SU-DHL-6 (cell line): ENCODE results near the gene FAIM2.

Source experiments
- CTCF ChIP-seq: fragments of 200-600 bp; sonication (generic); IDR thresholded peaks from one replicate; pipeline ENCODE4 v1.5.1; 2017; ENCODE audit warnings: antibody characterized with exemption, mild to moderate bottlenecking, low read length, moderate library complexity; ENCODE audit not compliant: insufficient read depth, poor library complexity, severe bottlenecking
- EZH2phosphoT487 ChIP-seq: fragments of 200-600 bp; sonication (generic), shearing (Covaris generic); conservative IDR thresholded peaks from 2 replicates; pipeline ENCODE4 v1.6.1; 2018; ENCODE audit warnings: mild to moderate bottlenecking, antibody characterized with exemption, low read length, moderate library complexity, mixed read lengths

DNA sequence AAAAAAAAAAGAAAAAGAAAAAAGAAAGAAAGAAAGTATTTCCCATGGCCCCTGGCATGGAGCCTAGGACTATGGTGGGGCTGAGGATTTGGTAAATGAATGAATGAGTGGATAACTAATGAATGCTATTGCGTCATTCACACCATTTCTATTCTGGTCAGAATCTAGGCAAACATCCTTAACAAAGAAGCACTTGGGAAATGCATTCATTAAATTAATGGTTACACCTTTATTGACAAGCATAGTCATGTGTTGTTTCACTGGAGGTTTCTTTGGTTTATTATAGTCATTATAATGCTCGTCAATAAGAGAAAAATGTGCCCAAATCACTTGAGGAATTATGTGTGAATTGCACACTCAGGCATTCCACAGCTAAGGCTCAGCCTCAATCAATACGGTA lies 33.2 kb upstream of the FAIM2 start:
- TF ChIP-seq CTCF (no peak), EZH2phosphoT487 (no peak)
